Activated CD4-positive, alpha-beta T cell treated with anti-CD3 and anti-CD28 coated beads for 1 hour (primary cell): ENCODE measurements around the gene LAMP5.

ENCODE experiments used
- DNase-seq: peaks from one replicate; pipeline ENCODE4 v3.0.0-alpha.2; 2020

Gene LAMP5

GRCh38 chr20:9501473-9501872, 12.9 kb upstream of the LAMP5 start:
- DNase-seq, result no peak

- DNase-seq, result no peak
These were observed 10.7 kb upstream of the LAMP5 start for GRCh38 chr20:9503526-9504245.

- DNase-seq, result no peak
These were observed 8.0 kb upstream of the LAMP5 start for GRCh38 chr20:9506280-9506821.

- no peak for DNase-seq
These were observed 7.4 kb upstream of the LAMP5 start for GRCh38 chr20:9506964-9507369.

GRCh38 chr20:9507544-9508239, 6.7 kb upstream of the LAMP5 start:
- DNase-seq, result no peak

DNA sequence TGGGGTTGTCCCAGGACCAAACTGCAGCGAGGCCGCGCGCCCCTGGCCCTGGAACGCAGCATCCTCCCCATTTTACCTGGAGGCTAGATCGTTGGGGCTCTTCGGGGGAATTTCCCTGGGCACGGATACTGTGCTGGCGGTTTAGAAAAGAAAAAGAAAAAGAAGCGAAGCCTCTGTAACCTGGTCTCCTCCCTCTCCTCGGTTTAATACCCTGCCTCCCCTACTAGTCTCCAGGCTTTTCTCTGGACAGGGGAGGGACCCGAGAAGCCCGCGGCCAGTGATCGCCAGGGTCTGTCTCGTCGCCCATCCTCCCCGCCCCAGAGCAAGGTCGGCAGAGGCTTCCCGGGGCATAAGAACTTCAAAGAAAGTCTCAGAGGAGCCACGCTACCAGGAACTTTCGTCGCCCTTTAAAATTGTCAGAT, 6.1 kb upstream of the LAMP5 start:
- no peak for DNase-seq

DNA sequence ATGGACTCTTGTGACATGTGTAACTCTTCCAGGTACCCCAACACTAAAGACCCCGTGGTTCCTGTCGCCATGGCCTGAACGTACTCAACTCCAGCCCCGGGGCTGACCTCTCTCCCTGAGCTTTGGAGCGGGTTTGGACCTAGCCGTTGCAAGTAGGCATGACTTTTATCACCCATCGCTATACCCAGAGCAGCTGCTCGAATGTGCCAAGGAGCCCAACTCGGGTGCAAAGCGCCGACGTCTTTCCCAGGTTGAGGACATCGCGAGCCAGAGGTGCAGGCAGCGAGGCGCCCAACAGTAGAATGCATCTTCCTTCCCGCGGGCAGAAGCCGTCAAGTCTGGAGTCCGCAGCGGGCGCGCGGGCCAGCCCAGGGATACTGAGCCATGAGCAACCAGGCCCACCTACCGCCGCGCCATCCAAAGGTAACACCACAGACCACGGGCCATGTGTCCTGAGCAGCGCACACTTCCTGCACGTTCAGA, 5.7 kb upstream of the LAMP5 start:
- no peak for DNase-seq

DNA sequence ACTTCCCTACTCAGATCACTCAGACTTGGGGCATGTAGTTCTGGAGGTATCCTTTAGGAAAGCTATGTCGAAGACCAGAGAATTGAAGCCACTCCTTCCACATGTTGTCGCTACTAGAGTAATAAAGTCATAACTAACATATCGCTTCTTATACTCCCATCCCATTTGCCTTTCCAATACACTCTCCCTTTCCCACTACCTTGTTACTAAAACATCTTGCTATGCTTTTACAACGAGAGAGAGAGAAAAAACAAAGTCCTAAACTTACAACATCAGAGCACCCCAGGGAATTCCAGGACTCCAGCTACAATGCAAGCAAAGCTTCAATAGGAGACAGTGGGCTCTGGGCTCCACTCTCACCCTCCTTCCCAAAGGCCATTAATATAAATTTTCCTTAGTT, 5.1 kb upstream of the LAMP5 start:
- DNase-seq, result no peak

DNA sequence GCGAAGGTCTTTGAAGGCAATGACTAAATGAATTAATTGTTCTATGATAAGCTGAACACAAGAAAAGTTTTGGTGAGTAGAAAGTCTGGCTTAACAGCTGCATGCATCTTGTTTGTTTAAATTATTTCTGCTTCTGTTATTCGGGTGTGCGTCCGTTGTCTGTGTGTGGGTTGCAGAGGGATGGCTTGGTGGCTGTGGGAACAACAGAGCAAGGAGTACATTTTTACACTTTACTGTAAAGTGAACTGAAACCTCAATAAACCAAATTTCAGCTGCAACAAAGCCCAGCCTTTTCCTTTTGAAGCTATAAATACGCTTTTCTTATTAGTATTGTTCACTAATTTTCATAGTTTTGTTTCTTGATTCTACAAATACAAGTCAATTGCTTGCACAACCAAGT, 3.5 kb upstream of the LAMP5 start:
- no peak for DNase-seq

DNA sequence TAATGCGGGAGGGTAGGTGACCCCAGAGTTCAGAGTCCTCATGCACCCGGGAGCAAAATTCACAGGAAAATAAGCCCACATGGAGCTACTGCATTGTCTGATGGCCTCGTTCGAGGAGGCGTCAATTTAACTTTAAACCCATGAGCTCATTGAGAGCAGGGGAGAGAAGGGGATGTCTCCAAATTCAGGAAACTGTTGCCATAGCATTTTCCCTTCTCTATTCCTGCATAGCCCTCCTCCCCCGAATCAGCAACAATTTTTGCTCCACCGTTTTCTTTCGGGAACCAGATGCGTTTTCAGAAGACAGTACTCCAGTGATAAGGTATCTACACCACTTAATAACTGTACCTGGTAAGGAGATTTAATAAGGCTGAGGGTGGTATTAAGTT, 324 bp upstream of the LAMP5 start:
- no peak for DNase-seq

DNA sequence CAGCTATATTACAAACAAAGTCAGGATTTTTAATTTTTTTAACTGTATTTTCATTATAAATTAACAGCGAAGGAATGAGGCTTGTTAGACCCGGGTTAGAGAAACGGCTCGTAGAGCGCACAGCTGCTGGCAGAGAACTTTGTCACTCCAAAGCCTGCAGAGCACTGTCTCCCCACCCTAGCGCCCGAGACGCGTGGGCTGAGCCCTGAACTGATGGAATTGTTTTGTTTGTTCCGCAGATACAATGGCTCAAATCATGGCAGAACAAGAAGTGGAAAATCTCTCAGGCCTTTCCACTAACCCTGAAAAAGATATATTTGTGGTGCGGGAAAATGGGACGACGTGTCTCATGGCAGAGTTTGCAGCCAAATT, 810 bp downstream of the LAMP5 start:
- no peak for DNase-seq

DNA sequence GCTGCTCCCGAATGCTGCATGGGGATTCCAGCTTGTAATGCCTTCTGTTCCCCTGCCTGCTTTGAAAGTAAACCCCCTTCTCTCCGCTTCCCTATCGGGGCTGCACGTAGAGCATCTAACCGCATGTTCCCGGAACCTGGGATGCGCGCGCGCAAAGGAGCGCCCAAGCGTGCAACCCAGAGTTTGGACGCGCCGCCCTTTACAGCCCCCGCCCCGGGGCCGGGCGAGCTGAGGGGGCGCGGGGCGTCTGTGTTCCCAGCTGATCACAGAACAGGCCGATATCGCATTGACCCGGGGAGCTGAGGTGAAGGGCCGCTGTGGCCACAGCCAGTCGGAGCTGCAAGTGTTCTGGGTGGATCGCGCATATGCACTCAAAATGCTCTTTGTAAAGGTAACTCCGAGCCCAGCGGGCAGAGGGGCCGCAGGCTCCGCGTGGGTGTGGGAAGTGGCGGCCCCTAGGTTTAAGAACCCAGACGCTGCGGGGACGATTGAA, 1.4 kb downstream of the LAMP5 start:
- DNase-seq, result no peak

DNA sequence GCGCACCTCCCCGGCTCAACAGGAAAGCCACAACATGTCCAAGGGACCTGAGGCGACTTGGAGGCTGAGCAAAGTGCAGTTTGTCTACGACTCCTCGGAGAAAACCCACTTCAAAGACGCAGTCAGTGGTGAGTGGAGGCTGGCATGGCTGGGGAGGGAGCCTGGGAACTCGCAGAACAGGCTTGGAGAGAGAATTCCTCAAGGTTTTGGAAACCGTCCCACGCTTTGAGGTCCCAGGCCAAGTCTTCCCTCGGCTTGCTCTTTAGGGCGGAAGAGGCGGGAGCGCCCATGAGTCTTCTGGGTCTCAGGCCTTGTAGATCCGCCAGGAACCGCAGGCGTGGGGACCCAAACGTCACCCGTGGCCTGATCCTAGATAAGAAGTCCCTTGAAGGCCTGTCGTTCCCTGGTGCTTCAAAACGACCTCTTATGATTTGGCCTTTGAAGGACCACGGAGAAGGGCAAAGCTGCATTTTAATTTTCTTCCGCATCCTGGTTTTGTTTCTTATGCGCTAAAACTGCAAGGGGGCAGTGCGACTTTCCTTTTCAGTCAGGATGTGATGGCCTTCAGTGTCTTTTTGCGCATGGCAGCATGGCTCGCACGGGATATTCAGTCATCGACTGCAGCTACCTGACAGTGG, 2.0 kb downstream of the LAMP5 start:
- no peak for DNase-seq

DNA sequence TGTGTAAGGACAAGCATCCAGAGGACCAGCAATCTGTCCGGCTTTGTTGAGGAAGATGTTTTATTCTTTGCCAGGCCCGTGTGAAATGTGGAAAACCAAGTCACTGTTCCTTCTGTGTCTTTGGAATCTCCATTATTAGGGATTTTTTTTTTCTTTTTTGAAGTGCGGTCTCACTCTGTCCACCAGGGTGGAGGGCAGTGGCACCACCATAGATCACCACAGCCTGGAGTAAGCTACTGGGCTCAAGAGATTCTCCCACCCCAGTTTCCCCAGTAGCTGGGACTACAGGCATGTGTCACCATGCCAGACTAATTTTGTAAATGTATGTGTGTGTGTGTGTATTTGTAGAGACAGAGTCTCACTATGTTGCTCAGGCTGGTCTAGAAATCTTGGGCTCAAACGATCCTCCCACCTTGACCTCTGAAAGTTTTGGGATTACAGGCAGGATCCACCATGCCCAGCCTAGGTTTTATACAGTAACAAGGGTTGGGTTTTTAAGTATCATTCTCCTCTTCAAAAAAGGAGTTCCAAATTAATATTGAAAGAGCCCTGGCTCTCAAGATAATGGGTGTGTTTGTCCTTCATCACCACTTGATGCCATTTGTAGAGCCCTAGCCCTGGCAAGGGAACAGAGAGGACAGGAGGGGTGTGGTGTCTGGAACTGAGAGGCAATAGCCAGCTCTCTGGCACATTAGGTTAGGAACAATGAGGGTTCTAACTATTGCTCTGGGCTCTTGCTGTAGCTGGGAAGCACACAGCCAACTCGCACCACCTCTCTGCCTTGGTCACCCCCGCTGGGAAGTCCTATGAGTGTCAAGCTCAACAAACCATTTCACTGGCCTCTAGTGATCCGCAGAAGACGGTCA, 3.1 kb downstream of the LAMP5 start:
- no peak for DNase-seq

GRCh38 chr20:9518576-9519175, 4.3 kb downstream of the LAMP5 start:
- DNase-seq, result no peak

DNA sequence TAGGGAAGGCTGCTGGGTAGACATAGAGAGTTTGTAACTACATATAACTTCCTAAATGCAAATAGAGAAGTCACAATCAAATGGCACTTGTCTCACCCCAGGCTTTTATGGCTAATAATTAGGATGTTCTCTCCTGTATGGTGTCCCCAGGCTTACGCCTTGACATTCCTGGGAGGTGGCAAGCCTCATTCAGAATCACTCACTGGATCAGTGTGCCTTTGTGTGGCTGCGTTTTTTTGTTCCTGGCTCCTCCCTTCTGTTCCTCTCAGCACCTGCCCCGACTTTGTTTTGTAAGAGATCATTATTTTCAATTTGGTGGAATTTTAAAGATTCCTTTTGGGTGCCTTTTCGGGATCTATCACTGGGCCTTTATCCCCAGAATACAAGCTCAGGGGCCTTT, 5.7 kb downstream of the LAMP5 start:
- no peak for DNase-seq

GRCh38 chr20:9523636-9524035, 9.2 kb downstream of the LAMP5 start:
- DNase-seq, result no peak

DNA sequence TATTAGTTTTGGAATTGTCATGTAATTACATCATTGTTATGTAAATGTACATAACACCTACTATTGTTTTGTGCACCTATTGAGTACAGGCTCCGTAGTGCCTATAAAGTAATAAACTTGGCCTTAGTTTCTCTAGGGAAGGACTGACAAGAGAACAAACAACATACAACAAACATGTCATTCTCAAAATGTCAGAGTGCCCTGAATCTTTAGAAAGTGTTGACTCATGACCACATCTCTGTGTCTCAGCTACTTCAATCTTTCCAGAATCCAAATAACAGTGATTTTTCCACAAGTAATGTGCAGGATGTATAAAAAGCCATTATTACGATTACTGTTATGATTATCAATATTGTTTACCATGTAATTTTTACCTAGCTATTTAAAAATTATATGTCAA, 17.2 kb downstream of the LAMP5 start:
- DNase-seq, result no peak

- no peak for DNase-seq
These were observed 17.9 kb downstream of the LAMP5 start for GRCh38 chr20:9532069-9532838.

- no peak for DNase-seq
These were observed 19.6 kb downstream of the LAMP5 start for GRCh38 chr20:9534025-9534424.

GRCh38 chr20:9535449-9535848, 21.1 kb downstream of the LAMP5 start:
- no peak for DNase-seq
